ENCODE results near the gene PPP4R3A.

Gene PPP4R3A

DNA sequence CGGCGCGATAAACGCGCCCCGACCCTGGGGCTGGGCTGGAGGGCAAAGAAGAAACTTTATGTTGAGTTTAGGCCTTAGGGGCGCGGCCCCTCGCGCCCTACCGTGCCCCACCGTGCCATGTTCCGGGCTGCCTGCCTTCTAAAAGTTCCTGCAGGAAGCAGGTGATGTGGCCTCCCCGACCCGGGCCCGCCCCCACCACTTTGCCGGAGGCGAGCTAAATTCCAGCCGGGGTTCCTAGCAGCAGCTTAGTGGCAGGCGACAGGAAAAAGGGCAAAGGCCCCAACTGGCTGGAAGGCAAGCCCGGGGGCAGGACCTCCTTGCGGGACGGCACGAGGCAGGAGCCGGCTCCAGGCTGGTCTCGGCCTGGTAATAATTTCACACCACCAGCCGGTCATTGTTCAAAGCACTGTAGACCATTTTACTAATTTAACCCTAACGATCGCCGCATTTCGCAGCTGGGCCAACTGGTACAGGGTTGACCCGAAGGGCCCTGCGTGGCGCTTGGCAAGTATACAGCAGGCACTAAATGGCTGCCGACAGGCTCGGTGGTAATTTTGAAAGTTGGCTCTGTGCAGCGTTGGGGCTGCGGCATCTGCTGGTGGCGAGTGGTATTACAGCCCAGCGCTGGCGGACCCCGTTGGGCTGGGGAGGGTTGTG lies 91.6 kb downstream of the PPP4R3A start:
- peak overlapping the region; percentile 42 for H3K4me3 ChIP-seq (ENCODE audit: low read depth, low read length)
- TF ChIP-seq, protein P1, sequence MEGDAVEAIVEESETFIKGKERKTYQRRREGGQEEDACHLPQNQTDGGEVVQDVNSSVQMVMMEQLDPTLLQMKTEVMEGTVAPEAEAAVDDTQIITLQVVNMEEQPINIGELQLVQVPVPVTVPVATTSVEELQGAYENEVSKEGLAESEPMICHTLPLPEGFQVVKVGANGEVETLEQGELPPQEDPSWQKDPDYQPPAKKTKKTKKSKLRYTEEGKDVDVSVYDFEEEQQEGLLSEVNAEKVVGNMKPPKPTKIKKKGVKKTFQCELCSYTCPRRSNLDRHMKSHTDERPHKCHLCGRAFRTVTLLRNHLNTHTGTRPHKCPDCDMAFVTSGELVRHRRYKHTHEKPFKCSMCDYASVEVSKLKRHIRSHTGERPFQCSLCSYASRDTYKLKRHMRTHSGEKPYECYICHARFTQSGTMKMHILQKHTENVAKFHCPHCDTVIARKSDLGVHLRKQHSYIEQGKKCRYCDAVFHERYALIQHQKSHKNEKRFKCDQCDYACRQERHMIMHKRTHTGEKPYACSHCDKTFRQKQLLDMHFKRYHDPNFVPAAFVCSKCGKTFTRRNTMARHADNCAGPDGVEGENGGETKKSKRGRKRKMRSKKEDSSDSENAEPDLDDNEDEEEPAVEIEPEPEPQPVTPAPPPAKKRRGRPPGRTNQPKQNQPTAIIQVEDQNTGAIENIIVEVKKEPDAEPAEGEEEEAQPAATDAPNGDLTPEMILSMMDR (conservative IDR thresholded peaks at IDR 0.05; ENCODE audit: low read depth, low read length), result peak; percentile 96
- peak; percentile 51 for DNase-seq (ENCODE audit: low read depth)

DNA sequence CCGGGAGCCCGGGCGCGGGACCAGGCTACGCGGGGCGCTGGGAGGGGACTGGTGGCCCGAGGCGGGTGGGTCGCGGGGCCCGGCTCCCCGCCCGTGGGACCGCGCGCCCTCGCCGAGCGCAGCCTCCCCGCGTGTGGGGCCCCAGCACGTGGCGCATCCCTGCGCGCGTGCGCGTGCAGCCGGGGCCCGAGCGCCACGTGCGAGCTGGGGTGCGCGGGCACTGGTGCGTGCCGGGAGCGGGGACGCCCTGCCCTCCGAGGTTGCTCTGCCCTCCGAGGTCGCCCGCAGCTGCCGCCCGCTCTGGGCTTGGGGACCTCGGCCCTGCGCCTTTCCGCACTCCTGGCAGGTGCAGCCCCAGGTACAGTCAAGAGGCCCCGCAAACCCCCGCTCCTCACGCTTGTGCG lies 92.1 kb downstream of the PPP4R3A start:
- peak overlapping the region; percentile 22 for H3K4me3 ChIP-seq (ENCODE audit: low read depth, low read length)
- DNase-seq (ENCODE audit: low read depth), result no peak
- TF ChIP-seq, protein P1 (conservative IDR thresholded peaks at IDR 0.05; ENCODE audit: low read depth, low read length), result no peak

DNA sequence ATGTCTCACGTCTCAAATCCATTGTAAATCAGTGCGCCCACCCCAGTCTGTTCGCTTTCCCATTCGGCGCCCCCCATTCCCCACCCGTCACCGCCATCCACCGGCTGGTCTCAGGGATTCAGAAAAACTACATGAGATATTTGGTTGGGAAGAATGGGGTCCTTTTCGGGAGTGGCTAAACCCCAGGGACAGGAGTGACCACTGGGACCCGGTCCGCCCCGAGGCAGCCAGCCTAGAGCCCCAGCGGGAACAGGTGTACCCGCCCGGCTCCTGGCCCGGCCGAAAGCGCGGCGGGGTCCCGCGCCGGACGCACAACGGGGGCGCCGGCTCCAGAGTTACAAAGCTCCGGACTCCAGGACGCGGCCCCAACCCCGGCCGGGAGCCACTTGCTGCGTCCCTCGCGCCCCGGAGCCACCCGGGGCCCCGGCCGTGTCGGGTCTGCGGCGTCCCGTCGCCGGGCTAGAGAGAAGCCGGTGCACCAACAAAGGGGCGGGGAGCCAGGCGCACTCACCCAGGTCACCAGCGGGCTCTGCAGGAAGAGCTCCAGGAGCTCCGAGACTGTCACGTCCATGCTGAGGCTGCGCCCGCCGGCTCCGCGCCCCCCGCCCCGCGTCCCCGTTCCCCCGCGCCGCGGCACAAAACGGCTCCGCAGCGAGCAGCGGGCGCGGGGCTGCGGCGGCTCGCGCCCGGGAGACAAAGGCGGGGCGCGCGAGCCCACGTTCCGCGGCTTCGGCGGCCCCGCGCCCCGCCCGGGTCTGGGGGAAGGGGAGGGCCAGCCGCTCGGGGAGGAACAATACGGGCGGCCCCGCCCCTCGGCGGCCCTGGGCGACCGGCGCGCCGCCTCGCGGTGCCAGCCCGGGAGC lies 92.8 kb downstream of the PPP4R3A start, which contains the start of gene CCDC88C:
TSS of gene CCDC88C (minus strand) at position 701 of the 863 bp plus-strand sequence. CDS start at position 571, 130 bp downstream.
- DNase-seq (ENCODE audit: low read depth), result no peak
- H3K4me3 ChIP-seq (ENCODE audit: low read depth, low read length), result peak within 1 kb of the TSS; percentile 42
- TF ChIP-seq, protein P1 (conservative IDR thresholded peaks at IDR 0.05; ENCODE audit: low read depth, low read length), result no peak

DNA sequence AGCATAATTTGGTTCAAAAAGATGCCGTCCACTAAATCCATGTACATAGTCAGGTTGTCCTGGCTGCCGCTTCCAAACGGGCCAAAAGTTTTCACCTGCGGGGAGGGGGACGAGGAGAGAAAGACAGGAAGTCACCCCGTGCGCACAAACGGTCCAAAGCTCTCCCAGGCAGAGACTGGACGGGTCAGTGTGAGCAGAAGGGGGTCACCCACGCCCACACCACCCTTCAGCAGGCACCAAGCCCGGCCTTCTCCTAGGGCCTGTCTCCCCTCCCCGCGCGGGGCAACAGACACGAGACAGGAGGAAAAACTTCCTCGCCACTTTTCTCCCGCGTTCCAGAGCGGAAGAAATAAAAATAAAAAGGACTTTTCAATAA lies 93.4 kb downstream of the PPP4R3A start:
- no peak for DNase-seq (ENCODE audit: low read depth)
- H3K4me3 ChIP-seq (ENCODE audit: low read depth, low read length), result no peak overlapping the region

DNA sequence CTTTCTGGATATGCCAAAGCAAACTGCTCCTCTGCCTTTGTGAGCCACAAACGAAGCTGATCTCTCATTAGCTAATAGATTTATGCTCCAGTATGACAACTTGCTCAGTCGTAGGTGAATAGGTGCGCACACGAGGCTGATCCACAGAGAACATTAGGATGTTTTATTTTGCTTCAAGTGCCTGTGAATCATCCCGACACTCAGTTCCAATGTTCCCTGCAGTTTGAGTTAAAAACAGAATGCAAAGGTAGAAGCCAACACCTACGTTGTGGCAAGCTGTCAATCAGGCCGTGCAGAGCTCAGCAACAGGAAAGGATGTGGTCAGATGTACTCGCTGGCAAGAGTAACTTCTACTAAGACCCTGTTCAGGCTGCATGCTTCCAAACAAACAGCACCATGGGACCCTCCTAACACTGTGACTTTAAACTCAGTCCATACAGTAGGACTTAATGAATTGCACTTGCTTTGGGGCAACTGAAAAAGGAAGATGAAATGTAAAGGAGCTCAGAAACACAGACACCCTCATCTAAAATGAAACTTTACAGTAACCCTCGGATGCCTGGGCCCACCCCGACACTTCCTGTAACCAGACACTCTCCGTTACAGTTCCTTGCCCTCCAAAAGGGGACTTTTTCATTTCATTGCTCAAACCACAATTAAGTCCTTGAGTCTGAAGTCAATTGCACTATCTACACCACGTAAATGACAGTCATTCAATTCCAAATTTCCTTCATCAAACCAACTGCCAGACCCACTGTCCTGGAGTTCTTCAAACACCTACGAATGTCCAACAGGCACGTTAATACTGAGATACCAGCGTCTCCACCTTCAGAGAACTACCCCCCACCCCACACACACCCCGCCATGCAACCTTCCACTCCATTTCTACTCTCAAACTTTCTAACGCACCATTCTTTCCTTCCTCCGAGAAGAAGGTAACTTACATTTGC lies 94.0 kb downstream of the PPP4R3A start:
- DNase-seq (ENCODE audit: low read depth), result no peak
- TF ChIP-seq, protein P1 (conservative IDR thresholded peaks at IDR 0.05; ENCODE audit: low read depth, low read length), result no peak
- no peak overlapping the region for H3K4me3 ChIP-seq (ENCODE audit: low read depth, low read length)

More for the DNA sequence above, 93.4 kb downstream of the PPP4R3A start:
- TF ChIP-seq, protein P1 (conservative IDR thresholded peaks at IDR 0.05; ENCODE audit: low read depth, low read length), result no peak

DNA sequence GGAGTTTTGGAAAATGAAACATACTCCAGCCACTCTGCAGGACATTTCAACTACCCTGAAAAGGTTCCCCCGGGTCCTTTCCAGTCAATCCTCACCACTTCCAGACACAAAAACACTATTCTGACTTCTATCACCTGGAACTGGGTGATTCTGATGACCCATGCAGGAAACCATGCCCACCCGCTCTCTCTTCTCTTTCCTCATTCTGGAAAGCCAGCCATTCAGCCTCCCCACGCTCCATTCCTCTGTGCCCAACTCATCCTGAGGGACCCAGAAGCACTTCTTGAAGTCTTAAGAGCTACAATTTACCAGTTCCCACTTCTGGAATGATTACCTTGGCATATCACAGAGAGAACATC lies 95.7 kb downstream of the PPP4R3A start:
- TF ChIP-seq, protein P1 (conservative IDR thresholded peaks at IDR 0.05; ENCODE audit: low read depth, low read length), result no peak
- no peak overlapping the region for H3K4me3 ChIP-seq (ENCODE audit: low read depth, low read length)
- no peak for DNase-seq (ENCODE audit: low read depth)

Measured in choroid plexus epithelial cell (primary cell).